HCT116 (cell line): ENCODE data around the gene ZP3. TPM values are rescaled to one million over a fixed set of nuclear protein-coding genes. Genes with fewer than 3 reads are reported as not detected.

Experiments used
- ATAC-seq: fragments of 200-7000 bp; cut with Tn5 transposase; 2 replicates; pipeline ENCODE4 v1.9.1; 2020; ENCODE audit warnings: mild to moderate bottlenecking, moderate library complexity
- BruUV-seq: library from RNA; stranded (reverse); fragments of 400-500 nt; replicated peaks from 2 replicates; lab custom pipeline; 2021; lab: Mats Ljungman, UMichigan
- CTCF ChIA-PET: fragments of 300-600 bp; sonication (Branson Sonifier 250); formaldehyde crosslinking; loops from one replicate; lab custom pipeline; 2021; ENCODE audit warnings: antibody characterized with exemption; lab: Charles Lee
- POLR2A ChIA-PET: fragments of 300-600, 350-600 bp; sonication (Branson Sonifier 250); formaldehyde crosslinking; loops from one replicate; lab custom pipeline; 2021; ENCODE audit warnings: antibody characterized with exemption; lab: Charles Lee
- RAD21 ChIA-PET, 2 experiments: fragments of 300-600 bp; sonication (Branson Sonifier 250); formaldehyde crosslinking; loops; one replicate each; lab custom pipeline; 2023; ENCODE audit warnings: low total read pairs in 2 of 2; ENCODE audit not compliant: uncharacterized antibody in 2 of 2, unreplicated experiment in 2 of 2, low non-redundant PET in 1 of 2; lab: Charles Lee
- DNase-seq: peaks from one replicate; pipeline ENCODE4 v3.0.0-alpha.2; 2010; ENCODE audit warnings: low read depth, low spot score
- H2AFZ ChIP-seq: fragments of 200-600 bp; shearing (Covaris generic), sonication (generic); 2 replicates; pipeline ENCODE4 v1.6.1; 2017; ENCODE audit warnings: low read depth, mixed run types, mixed read lengths, antibody characterized with exemption, low read length; ENCODE audit not compliant: poor library complexity, severe bottlenecking
- H3K27ac ChIP-seq: 2 replicates; pipeline ENCODE4 v1.5.1; 2012; ENCODE audit warnings: low read depth, low read length
- H3K27me3 ChIP-seq: fragments of 200-600 bp; sonication (generic); 2 replicates; pipeline ENCODE4 v1.6.1; 2016; ENCODE audit warnings: mixed run types, low read length, mixed read lengths; ENCODE audit not compliant: insufficient read depth
- H3K36me3 ChIP-seq, 2 experiments: fragments of 200-500 bp in 1 of 2; fragments of 200-600 bp in 1 of 2; sonication (Bioruptor generic) in 1 of 2; sonication (generic) in 1 of 2; 2 replicates each; pipeline versions ENCODE4 v1.5.1 to v1.6.1; 2014 to 2016; ENCODE audit warnings: low read length in 2 of 2, inconsistent platforms in 1 of 2, mixed read lengths in 1 of 2, mixed run types in 1 of 2; ENCODE audit not compliant: insufficient read depth in 2 of 2, control insufficient read depth in 1 of 2
- H3K4me1 ChIP-seq, 2 experiments: fragments of 200-600 bp in 1 of 2; sonication (generic) in 1 of 2; 2 replicates each; pipeline versions ENCODE4 v1.5.1 to v1.6.1; 2012 to 2017; ENCODE audit warnings: low read length in 2 of 2, inconsistent platforms in 1 of 2, mild to moderate bottlenecking in 1 of 2, mixed read lengths in 1 of 2, mixed run types in 1 of 2, moderate library complexity in 1 of 2; ENCODE audit not compliant: insufficient read depth in 2 of 2, control insufficient read depth in 1 of 2
- H3K4me2 ChIP-seq: fragments of 200-600 bp; sonication (generic); 2 replicates; pipeline ENCODE4 v1.6.1; 2017; ENCODE audit warnings: mixed run types, low read length, mixed read lengths
- H3K4me3 ChIP-seq, 2 experiments: fragments of 200-600 bp in 1 of 2; sonication (generic) in 1 of 2; replicated peaks in 1 of 2; 2 replicates each; pipeline ENCODE4 v1.5.1; 2011 to 2016; ENCODE audit warnings: low read length in 2 of 2, control low read depth in 1 of 2, low read depth in 1 of 2, mild to moderate bottlenecking in 1 of 2, mixed read lengths in 1 of 2, mixed run types in 1 of 2
- H3K79me2 ChIP-seq: fragments of 200-600 bp; sonication (generic); 2 replicates; pipeline ENCODE4 v1.6.1; 2017; ENCODE audit warnings: mild to moderate bottlenecking, mixed run types, low read length, moderate library complexity, mixed read lengths; ENCODE audit not compliant: insufficient read depth
- H3K9ac ChIP-seq: fragments of 200-600 bp; sonication (generic); 2 replicates; pipeline ENCODE4 v1.6.1; 2016; ENCODE audit warnings: low read length, mixed read lengths
- H3K9me2 ChIP-seq: fragments of 200-600 bp; sonication (generic), shearing (Covaris generic); 2 replicates; pipeline ENCODE4 v1.6.1; 2017; ENCODE audit warnings: mixed run types, mild to moderate bottlenecking, moderate library complexity; ENCODE audit not compliant: insufficient read depth
- H3K9me3 ChIP-seq, 2 experiments: fragments of 200-500 bp in 1 of 2; fragments of 200-600 bp in 1 of 2; sonication (Bioruptor generic) in 1 of 2; sonication (generic) in 1 of 2; 2 replicates each; pipeline ENCODE4 v1.6.1; 2014 to 2017; ENCODE audit warnings: low read length in 2 of 2, mixed read lengths in 2 of 2, inconsistent platforms in 1 of 2, low read depth in 1 of 2, mild to moderate bottlenecking in 1 of 2, mixed run types in 1 of 2, moderate library complexity in 1 of 2; ENCODE audit not compliant: control insufficient read depth in 1 of 2, insufficient read depth in 1 of 2
- H4K20me1 ChIP-seq: fragments of 200-600 bp; sonication (generic), shearing (Covaris generic); 2 replicates; pipeline ENCODE4 v1.6.1; 2017; ENCODE audit warnings: mixed run types, mild to moderate bottlenecking, moderate library complexity; ENCODE audit not compliant: insufficient read depth
- CEBPB ChIP-seq: IDR thresholded peaks from 2 replicates; pipeline ENCODE4 v1.6.1; 2012; ENCODE audit warnings: low read depth
- CTCF ChIP-seq, 3 experiments: fragments of 200-600 bp in 1 of 3; sonication (generic) in 1 of 3; IDR thresholded peaks in 2 of 3; conservative IDR thresholded peaks in 1 of 3; 2 replicates each; pipeline ENCODE4 v1.5.1; 2012 to 2017; ENCODE audit warnings: low read depth in 2 of 3, low read length in 2 of 3, antibody characterized with exemption in 1 of 3, borderline replicate concordance in 1 of 3, control low read depth in 1 of 3, mild to moderate bottlenecking in 1 of 3, mixed read lengths in 1 of 3, mixed run types in 1 of 3, moderate library complexity in 1 of 3; ENCODE audit not compliant: insufficient read depth in 1 of 3
- EZH2 ChIP-seq: fragments of 200-600 bp; sonication (generic); IDR thresholded peaks from 2 replicates; pipeline ENCODE4 v1.6.1; 2017; ENCODE audit warnings: antibody characterized with exemption, mixed run types
- EZH2phosphoT487 ChIP-seq: fragments of 200-600 bp; IDR thresholded peaks from 2 replicates; pipeline ENCODE4 v1.6.1; 2018; ENCODE audit warnings: antibody characterized with exemption, borderline replicate concordance
- FOSL1 ChIP-seq: IDR thresholded peaks from 2 replicates; pipeline ENCODE4 v1.6.1; 2012; ENCODE audit warnings: low read depth
- JUND ChIP-seq: IDR thresholded peaks from 2 replicates; pipeline ENCODE4 v1.6.1; 2012
- MAX ChIP-seq: IDR thresholded peaks from 2 replicates; pipeline ENCODE4 v1.6.1; 2012
- RAD21 ChIP-seq: IDR thresholded peaks from 2 replicates; pipeline ENCODE4 v1.6.1; 2012; ENCODE audit warnings: low read depth, mild to moderate bottlenecking
- REST ChIP-seq: IDR thresholded peaks from 2 replicates; pipeline ENCODE4 v1.6.1; 2012; ENCODE audit warnings: low read depth
- SP1 ChIP-seq: IDR thresholded peaks from 2 replicates; pipeline ENCODE4 v1.6.1; 2012; ENCODE audit warnings: low read depth
- TCF7L2 ChIP-seq: IDR thresholded peaks from 2 replicates; pipeline ENCODE4 v1.7.0; 2011; ENCODE audit warnings: borderline replicate concordance, inconsistent platforms; ENCODE audit not compliant: insufficient read depth, insufficient read length; ENCODE audit errors: extremely low read depth
- YY1 ChIP-seq: IDR thresholded peaks from 2 replicates; pipeline ENCODE4 v1.6.1; 2011; ENCODE audit warnings: low read length, low read depth, moderate library complexity, mild to moderate bottlenecking; ENCODE audit not compliant: insufficient replicate concordance; ENCODE audit errors: extremely low read depth
- ZBTB33 ChIP-seq: IDR thresholded peaks from 2 replicates; pipeline ENCODE4 v1.6.1; 2011; ENCODE audit warnings: mild to moderate bottlenecking, low read length, moderate library complexity; ENCODE audit not compliant: insufficient replicate concordance; ENCODE audit errors: extremely low read depth
- ZFX ChIP-seq: fragments of 450-650 bp; IDR thresholded peaks from 2 replicates; pipeline ENCODE4 v1.6.1; 2017
- ZNF274 ChIP-seq: fragments of 200-500 bp; sonication (Bioruptor generic); IDR thresholded peaks from 2 replicates; pipeline ENCODE4 v1.6.1; 2014; ENCODE audit warnings: mild to moderate bottlenecking, low read depth, low read length, inconsistent platforms
- intact Hi-C: fragments of 100-400 bp; cut with micrococcal nuclease; formaldehyde crosslinking; loops from 2 replicates; pipeline ENCODE4 v1.10.0; 2022
- total RNA-seq: library from RNA; stranded (reverse); gene quantifications from one replicate; pipeline ENCODE4 v1.2.1, GENCODE V29; 2021; ENCODE audit not compliant: unreplicated experiment
- TF ChIP-seq, protein P1 (sequence below): IDR thresholded peaks from 2 replicates; pipeline ENCODE4 v1.6.1; 2012

ZP3 gene
- total RNA-seq, 1 experiment from 2014 or later: 23.4 TPM

GRCh38 chr7:76412249-76412648 lies 12.5 kb upstream of the ZP3 start:
- Histone ChIP-seq H3K9me2 (no peaks in the 10 kb centered on the region), H3K4me1 (peaks cover 10 to 15% of the 10 kb centered on the region in 2 experiments), H3K36me3 (no peaks in the 10 kb centered on the region), H4K20me1 (no peaks in the 10 kb centered on the region), H3K4me2 (no peak overlapping the region), H3K79me2 (no peaks in the 10 kb centered on the region), H3K27ac (no peak overlapping the region), H3K4me3 (no peak overlapping the region), H3K9me3 (no peaks in the 10 kb centered on the region), H3K9ac (no peak overlapping the region), H3K27me3 (no peaks in the 10 kb centered on the region), H2AFZ (no peak overlapping the region)
- ChIA-PET POLR2A (no interaction called here), RAD21 (interaction anchor here in 1 of 2 experiments (0.6 kb wide), 1 partner anchor 121 kb away, joined by 3 read pairs; no protein-coding TSS in a partner anchor), CTCF (no interaction called here)
- no peak for ATAC-seq
- intact Hi-C loops: no loop called here
- TF ChIP-seq ZFX: no peak
- TF ChIP-seq SP1: no peak
- no peak for TF ChIP-seq EZH2phosphoT487
- no peak for TF ChIP-seq TCF7L2
- no peak for TF ChIP-seq EZH2
- TF ChIP-seq JUND: no peak
- no peak for TF ChIP-seq RAD21
- no peak for TF ChIP-seq MAX
- no peak for TF ChIP-seq FOSL1
- TF ChIP-seq CTCF (IDR thresholded peaks at IDR 0.05 in 2 of 3, conservative IDR thresholded peaks at IDR 0.05 in 1 of 3; ENCODE audit: borderline replicate concordance in 1 of 3, insufficient read depth in 1 of 3, low read depth in 2 of 3, low read length in 2 of 3): no peak
- no peak for TF ChIP-seq YY1
- no peak for TF ChIP-seq ZBTB33
- TF ChIP-seq REST: no peak
- no peak for TF ChIP-seq CEBPB
- TF ChIP-seq ZNF274: no peak
- TF ChIP-seq, protein P1, sequence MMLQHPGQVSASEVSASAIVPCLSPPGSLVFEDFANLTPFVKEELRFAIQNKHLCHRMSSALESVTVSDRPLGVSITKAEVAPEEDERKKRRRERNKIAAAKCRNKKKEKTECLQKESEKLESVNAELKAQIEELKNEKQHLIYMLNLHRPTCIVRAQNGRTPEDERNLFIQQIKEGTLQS: no peak
- DNase-seq: no peak
- no TSS peak for BruUV-seq
